Type B pancreatic cell (in vitro differentiated cells): ENCODE measurements around the gene CPNE7. TPM values are rescaled to one million over a fixed set of nuclear protein-coding genes. Genes with fewer than 3 reads are reported as not detected.
A peak's percentile ranks its signal among the peaks of the same experiment; 100 is the strongest.
"Not testable (repeated sequence)": the region's sequence is repeated elsewhere in the genome, so short reads cannot be mapped to it uniquely, and the experiment has no call there.

Source experiments
- DNase-seq: peaks from one replicate; pipeline ENCODE4 v3.0.0; 2021; ENCODE audit warnings: mixed read lengths; ENCODE audit not compliant: unreplicated experiment; ENCODE audit errors: extremely low spot score
- H3K27ac Mint-ChIP-seq: 2 replicates; pipeline ENCODE4 v1.8.0; 2021; ENCODE audit warnings: mild to moderate bottlenecking, mixed read lengths
- H3K27me3 Mint-ChIP-seq: 2 replicates; pipeline ENCODE4 v1.8.0; 2021; ENCODE audit warnings: mixed read lengths
- H3K36me3 Mint-ChIP-seq: 2 replicates; pipeline ENCODE4 v1.8.0; 2021; ENCODE audit warnings: mixed read lengths
- H3K4me1 Mint-ChIP-seq: one replicate; pipeline ENCODE4 v1.8.0; 2021; ENCODE audit warnings: mixed read lengths; ENCODE audit not compliant: unreplicated experiment
- H3K4me3 Mint-ChIP-seq: 2 replicates; pipeline ENCODE4 v1.8.0; 2021; ENCODE audit warnings: mild to moderate bottlenecking, mixed read lengths
- H3K9me3 Mint-ChIP-seq: 2 replicates; pipeline ENCODE4 v1.8.0; 2021; ENCODE audit warnings: mixed read lengths
- CTCF ChIP-seq: fragments of 200-600 bp; sonication (generic); conservative IDR thresholded peaks from 2 replicates; pipeline ENCODE4 v1.5.0; 2021; ENCODE audit warnings: antibody characterized with exemption, mild to moderate bottlenecking
- total RNA-seq: library from RNA; stranded (reverse); gene quantifications from 2 replicates; pipeline ENCODE4 v1.2.1, GENCODE V29; 2021; ENCODE audit warnings: low replicate concordance

CPNE7 gene
- total RNA-seq, 1 donor from 2014 or later: 6.5 TPM

- DNase-seq: no peak
- Mint-ChIP-seq H3K27ac (peak overlapping the region; percentile 96), H3K4me1 (peaks cover 30% of the 10 kb centered on the region), H3K4me3 (peak overlapping the region; percentile 81), H3K27me3 (no peaks in the 10 kb centered on the region), H3K36me3 (peaks cover 27% of the 10 kb centered on the region), H3K9me3 (no peaks in the 10 kb centered on the region)
- TF ChIP-seq CTCF: peak; percentile 80
Measured at GRCh38 chr16:89565506-89566372, 9.8 kb upstream of the CPNE7 start.

- DNase-seq: no peak
- Mint-ChIP-seq H3K36me3 (peaks cover 12% of the 10 kb centered on the region), H3K9me3 (no peaks in the 10 kb centered on the region), H3K4me3 (no peak overlapping the region), H3K27me3 (peaks cover 11% of the 10 kb centered on the region), H3K4me1 (peaks cover 27% of the 10 kb centered on the region), H3K27ac (no peak overlapping the region)
- TF ChIP-seq CTCF: no peak
Measured at GRCh38 chr16:89567656-89568594, 7.6 kb upstream of the CPNE7 start.

GRCh38 chr16:89569506-89570341, 5.8 kb upstream of the CPNE7 start:
- Mint-ChIP-seq H3K36me3 (peaks cover 3% of the 10 kb centered on the region), H3K4me1 (peaks cover 24% of the 10 kb centered on the region), H3K27ac (no peak overlapping the region), H3K9me3 (no peaks in the 10 kb centered on the region), H3K27me3 (peaks cover 21% of the 10 kb centered on the region), H3K4me3 (no peak overlapping the region)
- no peak for DNase-seq
- no peak for TF ChIP-seq CTCF

- no peak overlapping the region for H3K27ac Mint-ChIP-seq
- no peak overlapping the region for H3K4me3 Mint-ChIP-seq
- TF ChIP-seq CTCF: no peak
- peaks cover 21% of the 10 kb centered on the region for H3K27me3 Mint-ChIP-seq
- H3K36me3 Mint-ChIP-seq: no peaks in the 10 kb centered on the region
- peaks cover 18% of the 10 kb centered on the region for H3K4me1 Mint-ChIP-seq
- H3K9me3 Mint-ChIP-seq: no peaks in the 10 kb centered on the region
- no peak for DNase-seq
Measured at GRCh38 chr16:89570342-89570923, 5.1 kb upstream of the CPNE7 start.

- not testable (repeated sequence) for H3K36me3 Mint-ChIP-seq, DNase-seq, H3K4me3 Mint-ChIP-seq, H3K27ac Mint-ChIP-seq, H3K9me3 Mint-ChIP-seq
- Mint-ChIP-seq H3K27me3 (peaks cover 21% of the 10 kb centered on the region), H3K4me1 (peaks cover 18% of the 10 kb centered on the region)
Measured at GRCh38 chr16:89570983-89571598, 4.5 kb upstream of the CPNE7 start.
